SK-N-SH (cell line): ENCODE data around the gene SCNN1A.

Experiments used
- CHD2 ChIP-seq: fragments of 150-350 bp; IDR thresholded peaks from 2 replicates; pipeline ENCODE4 v1.6.1; 2018; ENCODE audit warnings: low read length; ENCODE audit not compliant: partially characterized antibody
- CTCF ChIP-seq: fragments of 200-600 bp; sonication (generic); IDR thresholded peaks from 2 replicates; pipeline ENCODE4 v1.6.1; 2017; ENCODE audit warnings: antibody characterized with exemption, mild to moderate bottlenecking, moderate library complexity
- EZH2phosphoT487 ChIP-seq: fragments of 200-600 bp; sonication (generic); IDR thresholded peaks from 2 replicates; pipeline ENCODE4 v1.6.1; 2017; ENCODE audit warnings: low read depth, mixed run types, mild to moderate bottlenecking, antibody characterized with exemption, moderate library complexity, borderline replicate concordance
- GABPA ChIP-seq: IDR thresholded peaks from 2 replicates; pipeline ENCODE4 v1.4.0; 2012; ENCODE audit warnings: low read depth, mild to moderate bottlenecking
- IRF3 ChIP-seq: fragments of 150-350 bp; IDR thresholded peaks from 2 replicates; pipeline ENCODE4 v1.6.1; 2016; ENCODE audit warnings: mild to moderate bottlenecking, low read depth, low read length
- NFIC ChIP-seq: IDR thresholded peaks from 2 replicates; pipeline ENCODE4 v1.4.0; 2012; ENCODE audit warnings: borderline replicate concordance
- PBX3 ChIP-seq: IDR thresholded peaks from 2 replicates; pipeline ENCODE4; 2012
- POLR2AphosphoS5 ChIP-seq: IDR thresholded peaks from 2 replicates; pipeline ENCODE4 v1.6.1; 2012; ENCODE audit warnings: low read depth, low read length
- REST ChIP-seq: IDR thresholded peaks from 2 replicates; pipeline ENCODE4 v1.6.1; 2012; ENCODE audit warnings: mild to moderate bottlenecking, low read depth, low read length, moderate library complexity
- TEAD4 ChIP-seq: IDR thresholded peaks from 2 replicates; pipeline ENCODE4 v1.4.0; 2012; ENCODE audit warnings: mild to moderate bottlenecking, borderline replicate concordance; ENCODE audit not compliant: insufficient read depth
- YY1 ChIP-seq: IDR thresholded peaks from 2 replicates; pipeline ENCODE4 v1.4.0; 2012; ENCODE audit warnings: low read depth, mild to moderate bottlenecking
- ZBTB33 ChIP-seq: IDR thresholded peaks from 2 replicates; pipeline ENCODE4 v1.4.0; 2012; ENCODE audit warnings: low read depth, borderline replicate concordance

- TF ChIP-seq IRF3 (no peak), CTCF (no peak), PBX3 (no peak), GABPA (no peak), TEAD4 (no peak), POLR2AphosphoS5 (no peak), YY1 (no peak), EZH2phosphoT487 (no peak), ZBTB33 (no peak), NFIC (no peak), CHD2 (no peak), REST (no peak)
Measured at GRCh38 chr12:6302621-6303020, 72.7 kb downstream of the SCNN1A start.
